Mammary epithelial cell (primary cell): ENCODE results near the gene AUTS2.

Experiments used
- CTCF ChIP-seq, 2 donors: IDR thresholded peaks in 1 of 2; conservative IDR thresholded peaks in 1 of 2; 2 replicates each; pipeline ENCODE4 v1.5.1; 2011 to 2012; ENCODE audit warnings: inconsistent platforms in 2 of 2, low read length in 2 of 2, mild to moderate bottlenecking in 2 of 2, control low read depth in 1 of 2, low read depth in 1 of 2; ENCODE audit not compliant: insufficient read depth in 1 of 2; ENCODE audit errors: extremely low read depth in 1 of 2
- EZH2 ChIP-seq: IDR thresholded peaks from 2 replicates; pipeline ENCODE4 v1.6.1; 2012; ENCODE audit warnings: low read length, inconsistent platforms, borderline replicate concordance

GRCh38 chr7:70762696-70763095 lies 1164.4 kb downstream of the AUTS2 start:
- TF ChIP-seq CTCF (conservative IDR thresholded peaks at IDR 0.05 in 1 of 2, IDR thresholded peaks at IDR 0.05 in 1 of 2; ENCODE audit: extremely low read depth in 1 of 2, insufficient read depth in 1 of 2, low read depth in 1 of 2, low read length in 2 of 2): no peak
- no peak for TF ChIP-seq EZH2
